Fibroblast of upper back skin (primary cell): ENCODE measurements around the gene CLPTM1.

Experiments
- DNase-seq: peaks from one replicate; pipeline ENCODE4 v3.0.0-alpha.2; 2013

Gene CLPTM1

GRCh38 chr19:45016388-45017314 is 61.5 kb downstream of the CLPTM1 start:
- DNase-seq = peak; percentile 63

GRCh38 chr19:45019187-45019586 is 64.0 kb downstream of the CLPTM1 start:
- no peak for DNase-seq

GRCh38 chr19:45020071-45020470 is 64.9 kb downstream of the CLPTM1 start:
- DNase-seq = no peak

GRCh38 chr19:45021971-45022370 is 66.8 kb downstream of the CLPTM1 start:
- no peak for DNase-seq

GRCh38 chr19:45023048-45023447 is 67.9 kb downstream of the CLPTM1 start:
- no peak for DNase-seq

- no peak for DNase-seq
Observed at GRCh38 chr19:45025264-45025663, 70.1 kb downstream of the CLPTM1 start.

GRCh38 chr19:45027371-45027770 is 72.2 kb downstream of the CLPTM1 start:
- no peak for DNase-seq

GRCh38 chr19:45030825-45031224 is 75.6 kb downstream of the CLPTM1 start:
- DNase-seq = no peak

GRCh38 chr19:45032421-45032820 is 77.2 kb downstream of the CLPTM1 start:
- DNase-seq = no peak

- DNase-seq = no peak
Observed at GRCh38 chr19:45035755-45036154, 80.6 kb downstream of the CLPTM1 start.

GRCh38 chr19:45037393-45038169 is 82.4 kb downstream of the CLPTM1 start:
- DNase-seq = no peak

GRCh38 chr19:45038931-45039893 is 84.0 kb downstream of the CLPTM1 start, which contains the start of gene CLASRP:
Gene CLASRP, plus strand, starts transcription at chr19:45039045. Its CDS starts 1,168 bp downstream, at chr19:45040213.
- peak; percentile 85 for DNase-seq

GRCh38 chr19:45040059-45040771 is 85.0 kb downstream of the CLPTM1 start:
- no peak for DNase-seq

- no peak for DNase-seq
Observed at GRCh38 chr19:45041125-45041524, 85.9 kb downstream of the CLPTM1 start.
